A549 (cell line): ENCODE results near the gene NCS1.

ENCODE experiments used
- CBX2 ChIP-seq: fragments of 200-600 bp; sonication (generic); IDR thresholded peaks from 2 replicates; pipeline ENCODE4 v1.6.1; 2016; ENCODE audit warnings: low read depth, mild to moderate bottlenecking, borderline replicate concordance
- CHD2 ChIP-seq: fragments of 150-350 bp; IDR thresholded peaks from 2 replicates; pipeline ENCODE4 v1.6.1; 2014; ENCODE audit warnings: low read length; ENCODE audit not compliant: partially characterized antibody
- CTCF ChIP-seq: fragments of >200 bp; sonication (Bioruptor Twin); formaldehyde crosslinking; IDR thresholded peaks from 3 replicates; pipeline ENCODE4 v1.5.1; 2016
- EP300 ChIP-seq, 2 experiments: fragments of >200 bp; sonication (Bioruptor Twin); formaldehyde crosslinking; IDR thresholded peaks; 2 replicates in 1 of 2; 3 replicates in 1 of 2; pipeline ENCODE4 v1.6.1; 2016 to 2017
- JUNB ChIP-seq: fragments of >200 bp; sonication (Bioruptor Twin); formaldehyde crosslinking; IDR thresholded peaks from 2 replicates; pipeline ENCODE4 v1.6.1; 2016
- KDM5A ChIP-seq: fragments of 200-600 bp; sonication (generic); IDR thresholded peaks from 2 replicates; pipeline ENCODE4 v1.6.1; 2016; ENCODE audit warnings: antibody characterized with exemption, mild to moderate bottlenecking
- MAX ChIP-seq: IDR thresholded peaks from 2 replicates; pipeline ENCODE4 v1.6.1; 2012
- MAZ ChIP-seq: fragments of 150-350 bp; IDR thresholded peaks from 2 replicates; pipeline ENCODE4 v1.6.1; 2014; ENCODE audit warnings: antibody characterized with exemption, low read depth, low read length, borderline replicate concordance
- POLR2A ChIP-seq: IDR thresholded peaks from 2 replicates; pipeline ENCODE4 v1.6.1; 2012; ENCODE audit warnings: mild to moderate bottlenecking, low read length
- POLR2AphosphoS2 ChIP-seq: conservative IDR thresholded peaks from 2 replicates; pipeline ENCODE4 v1.6.1; 2012; ENCODE audit warnings: low read length, improper control_type of control experiment, inconsistent platforms
- SMC3 ChIP-seq: fragments of >200 bp; sonication (Bioruptor Twin); formaldehyde crosslinking; IDR thresholded peaks from 3 replicates; pipeline ENCODE4 v1.6.1; 2018; ENCODE audit warnings: inconsistent platforms
- SREBF2 ChIP-seq: fragments of 450-650 bp; IDR thresholded peaks from 2 replicates; pipeline ENCODE4 v1.6.1; 2014; ENCODE audit warnings: mild to moderate bottlenecking, moderate library complexity

- TF ChIP-seq CTCF: no peak
- no peak for TF ChIP-seq JUNB
- no peak for TF ChIP-seq EP300 (IDR thresholded peaks at IDR 0.05)
- no peak for TF ChIP-seq SREBF2
- no peak for TF ChIP-seq CHD2
- TF ChIP-seq MAX: no peak
- no peak for TF ChIP-seq CBX2
- TF ChIP-seq SMC3: no peak
- TF ChIP-seq MAZ: no peak
- TF ChIP-seq POLR2A: no peak
- TF ChIP-seq POLR2AphosphoS2: no peak
- TF ChIP-seq KDM5A: no peak
Observed at GRCh38 chr9:130185490-130186031, 13.4 kb downstream of the NCS1 start.
